Jurkat, Clone E6-1 (cell line): ENCODE data around the gene PDE6H.

ENCODE experiments used
- DNase-seq: peaks from one replicate; pipeline ENCODE4 v3.0.0-alpha.2; 2011; ENCODE audit warnings: low read depth, low spot score
- H3K4me3 ChIP-seq: 2 replicates; pipeline ENCODE4 v1.5.1; 2011; ENCODE audit warnings: mild to moderate bottlenecking, low read length, control low read depth, moderate library complexity

Gene PDE6H

GRCh38 chr12:14994610-14995009, 21.8 kb downstream of the PDE6H start:
- H3K4me3 ChIP-seq, result no peak overlapping the region
- no peak for DNase-seq

DNA sequence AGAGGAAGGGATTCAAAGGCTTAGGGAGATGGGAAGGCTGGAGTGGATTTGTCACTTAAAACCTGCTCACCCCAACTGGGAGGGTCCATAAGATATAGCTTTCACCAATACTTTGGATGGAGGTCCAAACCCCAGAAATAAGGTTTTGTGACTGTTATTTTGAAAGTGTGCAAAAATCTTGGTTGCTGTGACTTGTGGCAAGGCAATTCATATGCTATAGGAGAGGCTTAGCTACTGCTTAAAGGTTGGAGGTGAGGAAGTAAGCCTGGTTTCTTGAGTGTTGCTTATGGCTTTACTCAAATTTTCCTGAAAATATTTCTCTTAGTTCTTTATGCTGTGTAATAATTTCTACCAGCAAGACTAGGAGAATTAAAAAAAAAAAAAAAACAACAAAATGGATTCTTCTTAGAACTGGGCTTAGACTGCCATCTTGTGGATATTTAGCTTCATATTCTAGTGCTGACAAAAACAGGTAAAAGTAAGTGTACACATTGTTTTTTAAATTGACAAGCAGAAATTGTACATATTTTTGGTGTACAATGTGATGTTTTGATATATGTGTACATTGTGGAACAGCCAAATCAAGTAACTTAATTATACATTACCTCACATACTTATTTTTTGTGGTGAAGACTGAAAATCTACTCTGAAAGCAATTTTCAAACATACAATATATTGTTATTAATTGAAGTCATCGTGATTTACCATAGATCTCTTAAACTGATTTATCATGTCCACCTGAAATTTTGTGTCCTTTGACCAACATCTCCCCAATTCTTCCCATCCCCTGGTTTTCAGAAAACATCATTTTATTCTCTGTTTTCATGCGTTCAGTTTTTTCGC, 23.0 kb downstream of the PDE6H start:
- DNase-seq, result peak; percentile 74

DNA sequence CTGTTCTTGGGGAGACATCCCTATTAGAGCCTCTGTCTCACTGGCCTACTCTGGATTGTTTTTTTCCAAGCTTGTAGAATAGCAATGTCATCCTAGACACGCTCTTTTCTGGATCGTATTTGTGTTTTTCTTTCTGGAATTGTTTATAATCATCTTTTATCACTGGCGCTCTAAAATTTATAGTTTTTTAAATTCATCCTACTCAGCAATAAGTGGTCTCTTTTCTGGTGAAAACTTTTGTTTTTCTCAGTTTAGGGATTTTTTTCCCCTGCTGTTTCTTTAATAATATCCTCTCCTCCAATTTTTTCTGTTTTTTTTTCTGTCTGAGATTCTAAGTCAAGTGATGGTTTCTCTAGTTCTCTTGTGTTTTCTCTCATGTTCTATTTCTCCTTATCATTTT, 25.2 kb downstream of the PDE6H start:
- no peak for DNase-seq
- no peak overlapping the region for H3K4me3 ChIP-seq

More for the DNA sequence above, 23.0 kb downstream of the PDE6H start:
- H3K4me3 ChIP-seq, result no peak overlapping the region

- no peak overlapping the region for H3K4me3 ChIP-seq
- DNase-seq, result no peak
Measured at GRCh38 chr12:14999021-14999694, 26.3 kb downstream of the PDE6H start.

GRCh38 chr12:14999695-15000365, 27.0 kb downstream of the PDE6H start:
- DNase-seq, result no peak
- H3K4me3 ChIP-seq, result no peak overlapping the region

GRCh38 chr12:15000575-15000974, 27.7 kb downstream of the PDE6H start:
- no peak for DNase-seq
- H3K4me3 ChIP-seq, result no peak overlapping the region

GRCh38 chr12:15001733-15002382, 29.0 kb downstream of the PDE6H start:
- H3K4me3 ChIP-seq, result no peak overlapping the region
- no peak for DNase-seq

GRCh38 chr12:15004421-15004820, 31.6 kb downstream of the PDE6H start:
- no peak overlapping the region for H3K4me3 ChIP-seq
- no peak for DNase-seq

GRCh38 chr12:15005064-15005463, 32.2 kb downstream of the PDE6H start:
- DNase-seq, result no peak
- no peak overlapping the region for H3K4me3 ChIP-seq

GRCh38 chr12:15007551-15007950, 34.7 kb downstream of the PDE6H start:
- no peak overlapping the region for H3K4me3 ChIP-seq
- no peak for DNase-seq

DNA sequence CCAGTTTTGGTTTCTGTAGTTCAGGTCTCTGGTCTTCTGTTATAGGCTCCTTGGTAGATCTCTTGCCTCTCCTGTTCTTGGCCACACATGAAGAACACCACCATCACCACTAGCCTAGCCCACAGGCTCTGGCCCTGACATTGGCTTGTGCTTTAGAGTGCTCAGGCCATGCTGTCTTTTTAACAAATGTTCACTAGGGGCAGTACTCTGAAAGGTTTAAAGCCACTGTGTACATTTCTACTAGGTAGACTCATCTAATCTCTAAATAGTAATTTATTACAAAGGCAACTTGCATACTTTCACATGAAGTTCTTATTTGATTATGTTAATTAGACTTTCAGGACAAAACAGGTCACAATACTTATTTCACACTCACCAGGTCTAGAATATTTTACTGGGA, 38.3 kb downstream of the PDE6H start:
- no peak for DNase-seq
- H3K4me3 ChIP-seq, result no peak overlapping the region

DNA sequence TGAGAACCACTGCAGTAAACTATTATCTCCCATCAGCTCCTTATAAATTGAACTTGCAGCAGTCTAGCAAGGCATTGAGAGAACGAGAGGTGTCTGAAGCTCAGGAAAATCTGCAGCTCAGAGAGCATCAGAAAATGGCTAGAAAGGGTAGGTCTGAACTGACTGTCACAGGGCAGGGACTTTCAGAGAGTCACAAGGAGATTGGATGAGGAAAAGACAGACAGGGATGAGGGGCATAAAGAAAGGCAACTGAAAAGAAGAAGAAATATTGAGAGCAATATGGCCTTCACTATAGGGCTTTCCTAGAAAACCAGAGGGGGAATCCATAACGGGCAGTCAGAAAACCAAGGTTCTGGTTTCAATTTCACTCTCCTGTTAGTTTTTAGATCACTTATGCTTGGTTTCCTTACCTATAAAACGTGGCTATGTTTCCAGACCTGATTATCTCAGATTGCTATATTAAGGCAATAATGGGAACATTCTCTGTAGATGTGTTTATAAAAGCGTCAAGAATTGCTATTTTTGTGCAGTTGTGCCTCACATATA, 40.9 kb downstream of the PDE6H start:
- DNase-seq, result no peak

DNA sequence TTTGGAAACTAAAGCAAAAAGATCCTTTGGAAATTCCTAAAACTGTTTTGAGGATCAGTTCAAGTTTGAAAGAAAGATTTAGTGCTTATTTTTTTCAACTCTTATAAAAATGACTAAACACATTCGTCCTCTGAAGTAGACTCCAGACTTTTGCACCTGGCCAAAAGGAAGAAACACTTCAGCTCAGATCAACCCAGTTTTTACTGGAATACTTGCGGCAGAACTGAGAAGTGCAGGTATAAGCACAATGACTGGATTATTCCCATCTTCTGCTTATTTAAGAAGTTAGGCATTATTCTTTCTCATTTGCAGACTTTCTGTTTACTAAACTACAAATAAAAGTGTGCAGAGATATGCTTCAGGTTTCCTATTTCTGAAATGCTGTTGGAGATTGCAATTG, 41.9 kb downstream of the PDE6H start:
- no peak overlapping the region for H3K4me3 ChIP-seq
- no peak for DNase-seq

More for the DNA sequence above, 40.9 kb downstream of the PDE6H start:
- no peak overlapping the region for H3K4me3 ChIP-seq

GRCh38 chr12:15015121-15015520, 42.3 kb downstream of the PDE6H start:
- no peak overlapping the region for H3K4me3 ChIP-seq
- DNase-seq, result no peak

DNA sequence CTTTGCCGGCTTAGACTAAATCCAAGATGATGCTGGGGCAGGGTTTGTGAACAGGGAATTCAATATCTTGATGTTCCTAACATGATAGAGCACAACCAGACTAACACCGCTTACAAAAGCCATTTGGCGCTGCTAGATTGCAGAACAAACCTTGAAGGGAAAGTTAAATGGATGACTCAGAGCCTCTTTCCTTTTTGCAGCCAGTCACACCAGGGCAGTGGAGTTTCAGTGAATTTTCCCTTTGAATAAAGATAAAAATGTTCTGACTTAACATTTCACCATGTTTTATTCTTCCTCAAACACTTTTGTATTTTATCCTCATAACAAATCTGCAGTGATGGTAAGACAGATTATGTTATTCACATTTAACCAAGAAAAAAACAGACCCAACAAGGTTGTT, 47.3 kb downstream of the PDE6H start:
- DNase-seq, result no peak
- no peak overlapping the region for H3K4me3 ChIP-seq
